ENCODE measurements around the gene ABCF1. TPM values are rescaled to one million over a fixed set of nuclear protein-coding genes. Genes with fewer than 3 reads are reported as not detected.

Gene ABCF1
- total and polyA plus RNA-seq, 2 donors (not counting 1 experiment from before 2014, with no cell fraction given), result 35.5 to 49.2 TPM

- H3K27ac ChIP-seq (ENCODE audit: insufficient read depth, low read length), result peak overlapping the region; percentile 99
- no peak for DNase-seq (ENCODE audit: low read depth in 2 of 2)
- no peaks in the 10 kb centered on the region for H3K4me1 ChIP-seq (ENCODE audit: control insufficient read depth, extremely low read depth, insufficient read depth, low read length)
- TF ChIP-seq CTCF (conservative IDR thresholded peaks at IDR 0.05 in 1 of 2, IDR thresholded peaks at IDR 0.05 in 1 of 2; ENCODE audit: low read depth in 1 of 2, low read length in 2 of 2) (no peak), EZH2 (IDR thresholded peaks at IDR 0.05; ENCODE audit: low read length, missing control alignments) (no peak)
- peaks cover 16% of the 10 kb centered on the region for H3K79me2 ChIP-seq (ENCODE audit: control insufficient read depth, insufficient read depth, low read length)
- H4K20me1 ChIP-seq (ENCODE audit: control insufficient read depth, extremely low read depth, insufficient read depth, low read length), result no peaks in the 10 kb centered on the region
- H3K36me3 ChIP-seq (ENCODE audit: control insufficient read depth, insufficient read depth, low read length), result peaks cover 15% of the 10 kb centered on the region
- H3K4me3 ChIP-seq (replicated peaks in 1 of 4; ENCODE audit: control extremely low read depth in 1 of 4, insufficient read depth in 1 of 4, low read depth in 3 of 4, low read length in 4 of 4), result peak overlapping the region; percentile 89 to 100 (median 93)
- H3K27me3 ChIP-seq (ENCODE audit: control insufficient read depth, insufficient read depth, low read length), result no peaks in the 10 kb centered on the region
- H3K9me3 ChIP-seq (ENCODE audit: control insufficient read depth, insufficient read depth, low read depth, low read length), result no peaks in the 10 kb centered on the region
- peak overlapping the region; percentile 93 for H3K4me2 ChIP-seq (ENCODE audit: extremely low read depth, insufficient read depth, low read length)
- no peak overlapping the region for H2AFZ ChIP-seq (ENCODE audit: low read length)
- peak overlapping the region; percentile 98 for H3K9ac ChIP-seq (ENCODE audit: insufficient read depth, low read length)
Measured at GRCh38 chr6:30557683-30557981, 13.6 kb upstream of the ABCF1 start.

DNA sequence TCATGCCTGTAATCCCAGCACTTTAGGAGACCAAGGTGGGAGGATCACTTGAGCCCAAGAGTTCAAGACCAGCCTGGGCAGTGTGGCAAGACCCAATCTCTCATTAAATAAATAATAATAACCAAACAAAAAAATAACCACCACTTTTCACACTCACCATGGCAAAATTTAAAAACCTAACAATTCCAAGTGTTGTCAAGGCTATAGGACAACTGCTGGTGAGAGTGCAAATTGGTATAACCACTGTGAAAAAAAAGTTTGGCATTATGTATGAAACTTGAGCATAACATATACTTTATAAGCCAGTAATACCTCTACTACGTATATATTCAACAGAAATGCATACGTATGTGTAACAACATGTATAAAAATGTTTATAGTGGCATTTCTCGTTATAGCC is 10.3 kb upstream of the ABCF1 start:
- H3K4me1 ChIP-seq (ENCODE audit: control insufficient read depth, extremely low read depth, insufficient read depth, low read length), result no peaks in the 10 kb centered on the region
- TF ChIP-seq EZH2 (IDR thresholded peaks at IDR 0.05; ENCODE audit: low read length, missing control alignments) (no peak), CTCF (conservative IDR thresholded peaks at IDR 0.05 in 1 of 2, IDR thresholded peaks at IDR 0.05 in 1 of 2; ENCODE audit: low read depth in 1 of 2, low read length in 2 of 2) (no peak)
- no peak overlapping the region for H3K4me3 ChIP-seq (replicated peaks in 1 of 4; ENCODE audit: control extremely low read depth in 1 of 4, insufficient read depth in 1 of 4, low read depth in 3 of 4, low read length in 4 of 4)
- peaks cover 16% of the 10 kb centered on the region for H3K79me2 ChIP-seq (ENCODE audit: control insufficient read depth, insufficient read depth, low read length)
- H3K9ac ChIP-seq (ENCODE audit: insufficient read depth, low read length), result no peak overlapping the region
- no peak overlapping the region for H3K27ac ChIP-seq (ENCODE audit: insufficient read depth, low read length)
- H3K9me3 ChIP-seq (ENCODE audit: control insufficient read depth, insufficient read depth, low read depth, low read length), result no peaks in the 10 kb centered on the region
- H3K27me3 ChIP-seq (ENCODE audit: control insufficient read depth, insufficient read depth, low read length), result no peaks in the 10 kb centered on the region
- H3K36me3 ChIP-seq (ENCODE audit: control insufficient read depth, insufficient read depth, low read length), result peaks cover 9% of the 10 kb centered on the region
- H3K4me2 ChIP-seq (ENCODE audit: extremely low read depth, insufficient read depth, low read length), result no peak overlapping the region
- H4K20me1 ChIP-seq (ENCODE audit: control insufficient read depth, extremely low read depth, insufficient read depth, low read length), result no peaks in the 10 kb centered on the region
- DNase-seq (ENCODE audit: low read depth in 2 of 2), result no peak
- H2AFZ ChIP-seq (ENCODE audit: low read length), result no peak overlapping the region

DNA sequence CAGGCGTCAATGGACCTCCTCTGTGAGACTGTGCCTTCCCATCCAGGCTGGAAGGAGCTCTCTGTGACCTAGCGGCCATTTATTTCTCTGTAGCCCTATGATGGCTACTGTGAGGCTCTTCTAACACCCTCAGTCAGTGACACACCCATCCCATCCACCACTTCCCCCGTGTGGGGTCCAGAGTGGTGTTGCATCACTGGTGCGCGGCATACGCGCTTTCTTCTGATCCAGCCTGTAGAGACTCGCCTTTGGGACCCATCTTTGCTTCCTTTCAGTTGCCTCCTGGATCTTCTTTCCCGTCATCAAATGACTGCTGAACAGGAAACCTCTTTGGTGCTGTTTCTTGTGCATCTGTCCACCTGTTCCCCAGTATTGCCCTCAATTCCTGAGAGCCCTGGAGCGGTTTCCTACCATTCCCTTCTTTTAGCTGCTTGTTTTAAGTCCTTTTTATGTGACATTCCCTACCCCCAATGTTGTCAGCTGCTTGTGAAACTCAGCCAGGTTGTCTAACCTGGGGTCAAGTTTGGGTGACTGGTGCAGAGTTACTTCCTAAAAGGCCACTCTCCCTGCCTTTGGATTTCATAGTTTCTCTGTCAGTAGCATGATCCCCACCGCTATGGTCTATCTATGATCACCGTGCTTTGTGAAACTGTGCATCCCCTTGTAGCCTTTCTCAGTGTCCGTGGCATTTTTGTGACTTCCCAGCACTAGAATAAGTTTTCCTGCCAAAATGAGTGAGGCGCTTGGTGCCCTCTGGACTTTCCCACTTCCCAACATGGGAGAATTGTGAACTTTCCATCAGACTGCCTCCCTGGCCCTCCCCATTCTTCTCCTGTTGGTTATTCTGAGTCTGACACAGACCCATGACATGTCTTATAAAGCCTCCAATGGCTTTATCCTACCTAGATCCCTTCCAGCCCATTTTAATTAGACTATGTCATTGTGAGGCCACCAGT is 8.5 kb upstream of the ABCF1 start:
- no peaks in the 10 kb centered on the region for H4K20me1 ChIP-seq (ENCODE audit: control insufficient read depth, extremely low read depth, insufficient read depth, low read length)
- H3K4me2 ChIP-seq (ENCODE audit: extremely low read depth, insufficient read depth, low read length), result no peak overlapping the region
- no peak for TF ChIP-seq EZH2 (IDR thresholded peaks at IDR 0.05; ENCODE audit: low read length, missing control alignments)
- no peak for TF ChIP-seq CTCF (conservative IDR thresholded peaks at IDR 0.05 in 1 of 2, IDR thresholded peaks at IDR 0.05 in 1 of 2; ENCODE audit: low read depth in 1 of 2, low read length in 2 of 2)
- no peaks in the 10 kb centered on the region for H3K9me3 ChIP-seq (ENCODE audit: control insufficient read depth, insufficient read depth, low read depth, low read length)
- H3K27ac ChIP-seq (ENCODE audit: insufficient read depth, low read length), result no peak overlapping the region
- peaks cover 10% of the 10 kb centered on the region for H3K79me2 ChIP-seq (ENCODE audit: control insufficient read depth, insufficient read depth, low read length)
- DNase-seq (ENCODE audit: low read depth in 2 of 2), result no peak
- no peaks in the 10 kb centered on the region for H3K27me3 ChIP-seq (ENCODE audit: control insufficient read depth, insufficient read depth, low read length)
- no peak overlapping the region for H3K9ac ChIP-seq (ENCODE audit: insufficient read depth, low read length)
- H3K4me3 ChIP-seq (replicated peaks in 1 of 4; ENCODE audit: control extremely low read depth in 1 of 4, insufficient read depth in 1 of 4, low read depth in 3 of 4, low read length in 4 of 4), result no peak overlapping the region
- H3K4me1 ChIP-seq (ENCODE audit: control insufficient read depth, extremely low read depth, insufficient read depth, low read length), result no peaks in the 10 kb centered on the region
- no peak overlapping the region for H2AFZ ChIP-seq (ENCODE audit: low read length)
- peaks cover 9% of the 10 kb centered on the region for H3K36me3 ChIP-seq (ENCODE audit: control insufficient read depth, insufficient read depth, low read length)
